HG03095 (cell line): ENCODE data around the gene LRRC4C.

Experiments
- ATAC-seq: cut with Tn5 transposase; IDR thresholded peaks from one replicate; pipeline ENCODE4 v1.9.1; 2021; ENCODE audit warnings: moderate library complexity; ENCODE audit not compliant: unreplicated experiment

LRRC4C gene

DNA sequence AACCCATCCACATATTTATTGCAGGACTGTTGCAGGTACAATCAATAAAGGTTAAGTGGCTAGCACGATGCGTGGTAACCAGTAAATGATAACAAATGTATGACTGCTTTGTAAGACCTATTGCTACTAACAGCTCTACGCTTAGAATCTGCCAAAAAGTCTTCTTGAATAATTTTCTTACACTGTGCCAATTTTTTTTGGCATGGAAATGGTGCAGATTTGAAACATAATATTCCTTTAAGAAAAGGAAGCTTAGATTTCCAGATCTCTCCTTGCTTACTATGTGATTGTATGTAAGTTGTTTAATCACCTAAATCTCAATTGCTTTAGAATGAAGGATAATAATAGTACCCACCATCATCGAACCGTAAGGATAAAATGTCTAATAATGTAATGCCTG lies 192.0 kb downstream of the LRRC4C start:
- ATAC-seq, result no peak

DNA sequence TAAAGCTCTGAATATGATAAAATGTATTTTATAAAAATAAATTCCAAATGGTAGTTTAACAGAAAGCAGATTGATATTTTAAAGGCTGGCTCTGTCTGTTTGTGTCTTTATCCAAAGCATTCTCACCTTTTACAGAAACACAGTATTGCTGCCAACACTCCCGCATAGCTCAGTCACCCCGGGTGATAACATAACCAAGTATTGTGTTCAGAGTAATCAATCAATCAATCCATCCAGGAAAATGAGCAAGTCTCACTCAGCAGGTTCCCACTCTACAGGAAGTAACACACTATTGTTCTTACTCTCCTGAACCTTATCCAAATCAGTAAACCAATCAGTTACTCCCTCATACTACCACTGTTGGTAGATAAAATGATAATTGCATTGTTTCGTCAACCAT lies 203.4 kb downstream of the LRRC4C start:
- no peak for ATAC-seq

DNA sequence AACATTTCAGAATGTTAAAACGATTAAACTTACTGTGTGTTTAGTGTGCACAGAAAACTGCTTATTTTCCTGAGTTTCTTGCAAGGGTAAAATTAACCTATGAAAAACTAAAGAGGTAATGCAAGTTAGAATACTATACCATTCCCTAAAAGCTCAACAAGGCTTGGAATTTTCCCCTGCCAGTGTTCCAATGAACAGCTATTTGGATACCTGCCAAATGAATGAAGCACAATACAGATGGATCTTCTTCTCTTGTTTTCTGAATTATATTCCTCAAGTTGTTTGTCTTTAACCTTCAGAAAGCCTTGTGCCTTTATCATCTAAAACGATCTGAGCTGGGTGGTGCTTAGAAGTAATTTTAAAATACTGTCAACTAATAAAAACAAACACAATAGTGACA lies 204.5 kb downstream of the LRRC4C start:
- no peak for ATAC-seq

DNA sequence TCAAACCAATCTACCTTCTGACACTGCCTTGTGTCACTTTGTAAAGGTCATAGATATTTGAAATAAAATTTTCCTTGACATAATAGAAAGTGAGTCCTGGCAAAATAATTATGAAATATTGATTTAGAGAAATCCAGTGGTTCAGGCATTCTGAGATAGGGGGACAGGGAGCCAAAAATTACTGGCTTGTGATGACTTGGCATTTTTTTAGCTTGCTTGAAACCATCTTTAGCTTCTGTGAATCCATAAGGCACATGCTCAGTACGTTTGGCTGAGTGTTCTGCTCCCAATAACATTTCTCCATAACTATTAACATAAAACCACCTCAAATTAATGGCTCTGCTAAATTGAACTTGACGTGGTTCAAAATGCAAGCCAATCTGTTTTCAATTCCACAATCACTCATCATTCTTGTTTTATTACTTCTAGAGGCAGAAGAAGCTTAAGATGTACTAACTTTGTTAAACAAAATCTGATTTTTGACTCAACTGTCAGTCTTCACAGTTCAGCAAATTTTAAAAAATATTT lies 209.0 kb downstream of the LRRC4C start:
- no peak for ATAC-seq

DNA sequence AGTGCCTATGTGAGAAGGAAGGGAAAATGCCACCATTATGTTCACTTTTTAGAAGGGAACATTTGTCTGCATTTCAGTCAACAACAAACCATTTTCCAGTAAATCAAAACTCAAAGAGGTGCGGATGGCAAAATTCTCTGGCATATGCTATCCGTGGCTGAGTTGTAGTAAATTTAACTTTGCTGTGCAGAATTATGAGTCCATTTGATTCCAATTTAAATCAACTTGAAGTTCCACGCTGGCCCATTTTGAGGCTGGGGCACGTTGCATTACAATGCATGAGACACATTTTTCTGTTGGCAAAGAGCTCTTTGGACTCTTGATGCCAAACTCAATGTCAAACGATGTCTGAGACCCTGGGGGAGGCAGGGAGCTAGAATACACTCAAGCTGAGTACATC lies 211.8 kb downstream of the LRRC4C start:
- ATAC-seq, result no peak

DNA sequence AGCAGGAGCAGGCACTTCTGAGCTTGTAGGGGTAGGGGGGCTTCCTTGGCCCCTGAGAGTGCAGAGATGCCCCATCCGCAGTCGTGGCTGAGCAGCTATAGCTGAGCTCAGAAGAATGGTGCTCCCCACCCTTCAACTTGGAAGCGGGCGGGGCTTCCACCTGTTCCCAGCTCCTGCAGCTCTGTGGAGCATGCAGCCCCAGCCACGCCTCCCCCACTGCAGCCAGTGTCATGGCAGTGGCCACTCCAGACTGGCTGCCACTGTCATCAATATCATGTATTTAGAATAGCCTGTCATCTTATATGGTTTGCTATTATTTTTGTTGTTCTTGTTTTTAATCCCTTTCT lies 213.1 kb downstream of the LRRC4C start:
- no peak for ATAC-seq

DNA sequence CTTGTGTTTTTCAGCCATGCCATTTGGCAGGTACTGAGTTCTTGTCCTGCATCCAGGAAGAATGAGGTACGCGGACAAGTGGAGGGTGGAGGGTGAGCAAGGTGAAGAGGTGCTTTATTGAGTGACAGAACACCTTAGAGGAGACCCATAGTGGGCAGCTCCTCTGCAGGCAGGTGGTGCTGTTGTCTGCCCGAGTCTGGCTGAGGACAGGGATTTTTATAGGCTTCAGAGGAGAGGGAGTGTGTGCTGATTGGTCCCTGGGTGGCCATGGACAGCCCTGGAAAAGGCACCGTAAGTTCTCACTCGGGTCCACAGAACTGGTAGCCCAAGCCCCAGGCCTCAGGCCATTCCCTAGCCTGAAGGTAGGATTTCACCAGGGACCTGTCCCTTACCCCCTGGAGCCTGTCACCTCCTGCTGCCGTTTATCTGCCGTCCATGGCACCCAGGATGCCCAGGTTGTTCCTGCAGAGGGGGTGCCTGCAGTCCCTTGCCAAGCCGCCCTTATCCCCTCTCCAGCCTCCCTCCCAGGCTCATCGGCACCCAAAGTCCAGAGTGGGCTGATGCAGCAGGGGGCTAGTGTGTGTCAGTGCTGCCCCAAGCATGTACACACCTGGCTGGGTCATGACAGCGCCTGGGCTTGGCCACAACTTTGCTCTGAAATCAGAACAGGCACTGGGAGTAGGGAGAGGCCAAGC lies 213.6 kb downstream of the LRRC4C start:
- no peak for ATAC-seq

DNA sequence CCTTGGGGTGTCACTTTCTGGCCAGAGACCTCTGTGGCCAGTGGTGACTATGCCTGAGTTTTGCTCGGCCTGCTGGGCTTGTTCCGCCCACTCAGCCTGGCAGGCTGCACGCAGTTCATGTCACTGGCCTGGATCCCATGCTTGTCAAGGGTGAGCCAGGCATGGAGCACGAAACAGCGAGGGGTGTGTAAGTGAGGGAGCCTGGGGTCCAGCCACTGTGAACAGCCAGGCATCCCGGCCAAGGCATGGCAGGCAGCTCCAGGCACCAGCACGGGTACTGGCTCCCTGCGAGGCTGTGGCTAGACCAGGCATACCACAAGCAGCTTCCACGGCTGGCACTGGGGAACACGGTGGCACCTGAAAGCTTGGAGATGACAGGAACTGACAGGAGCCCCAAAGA lies 214.3 kb downstream of the LRRC4C start:
- no peak for ATAC-seq

DNA sequence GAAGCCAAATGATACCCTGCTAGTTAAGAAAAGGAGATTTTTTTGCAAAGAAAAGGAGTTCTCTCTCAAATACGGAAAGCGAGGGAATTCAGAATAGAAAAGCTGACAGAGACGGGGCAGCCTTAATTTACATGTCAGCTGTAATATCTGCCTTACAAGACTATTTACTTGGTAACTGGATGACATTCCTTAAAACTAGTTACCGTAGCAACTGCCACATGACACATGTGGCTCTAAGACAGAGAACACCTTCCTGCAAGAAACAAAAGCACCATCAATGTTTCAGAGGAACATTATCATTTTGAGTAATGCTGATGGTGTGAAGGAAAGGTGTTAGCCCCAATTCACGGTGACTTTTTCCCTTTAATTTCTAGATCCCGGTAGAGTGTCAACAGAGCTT lies 222.1 kb downstream of the LRRC4C start:
- no peak for ATAC-seq

DNA sequence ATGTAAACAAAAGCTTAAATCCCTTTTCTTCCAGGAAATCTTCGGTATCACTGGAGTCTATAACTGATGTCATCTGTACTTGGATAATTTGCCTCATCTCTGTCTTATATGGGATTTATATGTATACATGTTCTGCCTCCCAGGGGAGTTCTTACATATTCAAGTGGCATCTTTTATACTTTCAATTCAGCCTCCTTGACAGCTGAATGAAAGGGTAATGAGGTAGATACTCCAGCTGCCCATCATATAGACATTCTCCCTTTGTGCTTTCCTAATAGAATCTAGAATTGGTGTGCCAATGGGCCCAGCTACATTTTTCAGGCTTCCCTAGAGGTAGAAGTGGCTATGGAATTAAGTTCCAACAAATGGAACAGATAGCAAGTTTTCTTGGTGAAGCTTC lies 223.8 kb downstream of the LRRC4C start:
- no peak for ATAC-seq

DNA sequence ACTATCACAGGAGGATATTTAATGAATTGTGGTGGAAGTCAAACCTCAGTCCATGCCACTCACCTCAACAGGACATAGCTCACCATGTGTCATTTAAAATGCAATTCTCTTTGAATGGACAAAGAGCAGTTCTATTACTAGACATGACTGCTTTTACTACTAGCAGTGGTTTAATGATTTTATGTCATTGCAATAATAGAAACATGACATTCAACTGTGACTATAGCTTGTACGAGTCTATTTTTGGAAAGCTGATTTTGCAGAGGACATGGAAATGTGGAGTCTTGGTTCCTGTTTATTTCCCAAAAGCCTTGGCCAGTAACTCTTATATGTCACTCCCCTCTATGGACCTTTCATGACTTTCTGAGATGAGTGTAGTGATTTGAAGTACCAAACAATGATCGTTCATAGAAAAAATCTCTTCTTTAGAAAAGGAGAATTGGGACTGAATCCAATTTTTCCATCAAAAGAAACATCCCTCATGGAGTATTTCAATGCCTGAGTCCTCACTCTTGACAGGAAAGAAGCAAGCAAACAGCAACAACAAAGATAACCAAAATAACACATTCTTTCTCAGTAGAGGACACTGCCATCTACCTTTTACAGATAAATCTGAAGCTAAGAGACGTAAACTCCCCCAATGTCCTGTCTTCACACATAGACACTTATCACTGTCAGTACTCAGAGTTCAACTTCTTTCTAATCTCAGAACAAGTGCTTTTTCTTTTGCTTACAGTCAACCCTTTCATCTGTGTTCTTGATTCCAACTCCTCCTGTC lies 233.4 kb downstream of the LRRC4C start:
- no peak for ATAC-seq

DNA sequence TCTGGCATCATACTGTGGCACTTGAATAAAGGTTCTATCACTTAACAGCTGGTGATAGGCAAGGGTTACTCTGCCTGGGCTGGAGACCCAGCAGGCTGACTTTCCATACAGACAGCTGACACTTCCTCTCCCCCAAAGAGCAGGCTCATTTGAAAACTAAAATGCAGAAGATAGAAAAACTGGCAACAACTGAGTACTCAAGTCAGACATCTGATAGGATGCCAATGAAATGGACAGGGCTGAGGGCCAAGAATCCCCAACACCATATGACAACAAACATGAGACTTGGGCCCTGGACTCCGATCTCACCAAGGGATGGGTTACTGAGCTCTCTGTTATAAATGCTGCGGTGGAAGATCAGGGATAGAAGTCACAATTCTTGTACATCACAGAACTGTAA lies 237.2 kb downstream of the LRRC4C start:
- no peak for ATAC-seq

DNA sequence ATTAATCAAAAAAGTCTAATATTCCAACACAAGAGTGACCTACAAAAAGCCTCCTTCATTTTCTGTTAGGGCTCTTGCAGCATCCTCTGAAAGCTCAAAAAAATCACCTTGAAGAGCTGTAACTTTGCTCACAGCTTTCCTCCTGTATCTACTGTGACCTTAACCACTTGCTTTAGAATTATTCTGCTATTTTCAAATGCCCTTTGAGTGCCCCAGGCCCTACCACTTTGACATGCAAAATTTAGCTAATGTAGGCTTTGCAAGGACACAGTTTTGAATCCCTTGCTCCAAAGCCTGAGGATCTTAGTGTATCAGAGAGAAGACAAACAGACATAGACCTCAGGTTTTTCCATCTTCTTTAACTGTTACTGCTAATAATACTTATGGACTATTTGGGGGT lies 253.1 kb downstream of the LRRC4C start:
- ATAC-seq, result no peak

DNA sequence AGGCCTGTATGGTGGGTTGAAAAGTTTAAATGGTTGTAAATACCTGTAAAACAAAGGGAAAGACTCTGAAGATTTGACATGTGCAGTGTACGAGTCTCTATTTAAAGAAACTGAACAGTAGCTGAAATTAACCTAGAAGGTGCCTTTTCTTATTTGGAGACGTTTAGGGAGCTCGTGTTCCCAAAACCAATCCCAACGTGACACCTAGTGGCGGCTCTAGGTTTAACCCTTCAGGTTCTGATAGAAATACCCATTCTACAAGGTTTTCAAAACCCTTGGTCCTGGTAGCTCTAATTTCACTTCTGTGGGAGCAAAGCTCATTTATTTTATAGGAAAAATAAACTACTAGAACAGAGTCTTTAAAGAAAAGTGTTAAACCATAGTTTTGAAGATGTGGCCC lies 258.3 kb downstream of the LRRC4C start:
- ATAC-seq, result no peak

DNA sequence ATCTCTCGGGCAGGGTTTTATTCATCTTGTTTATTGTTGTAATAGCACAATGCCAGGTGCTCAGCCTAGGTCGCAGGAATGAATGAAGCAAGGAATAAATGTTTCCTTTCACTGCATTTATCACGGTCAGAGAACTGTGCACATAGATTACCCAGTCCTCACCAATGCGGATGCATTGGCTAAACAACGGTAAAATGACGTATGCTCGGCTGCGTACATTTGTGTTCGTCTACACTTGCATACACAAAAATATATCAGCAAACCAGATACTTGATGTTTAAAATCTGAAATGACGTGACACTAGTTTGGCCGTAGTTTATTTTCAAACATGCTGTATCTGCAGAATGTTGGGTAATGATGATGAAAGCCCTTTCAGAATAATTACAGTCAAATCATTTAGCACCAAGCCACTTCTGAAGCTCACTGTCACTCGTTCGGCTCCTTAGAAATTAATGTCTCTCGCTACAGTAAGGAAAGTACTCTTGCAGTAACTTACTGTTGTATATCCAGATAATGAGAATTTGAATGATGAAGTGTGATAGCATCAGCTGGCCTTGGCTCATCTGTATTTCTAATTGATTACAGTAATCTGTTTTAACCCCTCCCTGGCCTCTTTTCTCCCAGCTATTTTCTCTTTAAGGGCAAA lies 268.9 kb downstream of the LRRC4C start:
- no peak for ATAC-seq

DNA sequence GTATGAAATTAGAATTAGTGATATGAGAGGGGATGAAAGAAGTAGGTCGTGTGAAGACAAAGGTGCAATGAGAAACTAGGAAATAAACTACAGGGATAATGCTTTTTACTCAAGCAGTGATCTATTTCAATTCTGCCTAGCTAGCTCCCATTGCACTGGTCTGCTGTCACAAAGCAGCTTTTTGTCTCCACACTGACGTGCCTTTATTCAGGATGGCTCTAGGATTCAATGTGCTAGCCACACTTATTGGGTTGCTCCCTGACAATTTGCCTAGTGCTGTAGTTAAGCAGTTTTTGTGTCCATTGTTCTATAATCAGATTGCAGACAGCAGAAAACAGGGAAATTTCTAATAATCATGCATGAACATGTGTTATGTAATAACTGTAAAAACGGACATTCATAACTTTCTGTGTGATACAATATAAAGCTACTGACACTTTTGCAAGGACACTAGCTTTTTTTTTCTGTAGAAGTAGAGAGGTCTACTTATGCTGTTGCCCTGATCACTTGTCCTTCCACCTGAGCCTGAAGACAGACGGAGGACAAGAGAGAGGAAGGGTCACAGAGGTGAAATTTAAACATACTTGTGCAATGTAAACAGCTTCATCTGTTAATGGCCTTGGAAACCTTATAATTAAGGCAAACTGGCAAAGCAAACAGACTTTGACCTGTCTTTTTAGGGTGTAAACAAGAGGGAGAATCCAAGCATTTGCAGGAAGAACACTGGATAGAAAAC lies 269.6 kb downstream of the LRRC4C start:
- ATAC-seq, result no peak

DNA sequence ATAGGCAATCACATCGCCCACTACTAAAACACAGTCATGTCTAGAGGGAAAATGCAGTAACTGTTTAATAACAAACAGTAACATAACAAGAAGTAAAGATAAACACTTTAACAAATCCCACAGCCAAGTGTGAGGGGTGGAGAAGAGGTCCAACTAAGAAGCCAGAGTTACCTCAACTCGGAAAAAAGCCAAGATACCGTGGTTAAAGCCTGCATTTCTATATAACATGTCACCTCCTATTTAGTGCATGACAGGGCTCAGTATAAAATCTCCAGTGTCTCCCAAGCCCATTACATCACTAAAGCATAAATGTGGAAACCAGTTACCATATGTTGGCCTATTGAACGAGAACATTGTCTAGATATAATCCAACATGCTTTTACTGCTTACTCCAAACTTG lies 281.7 kb downstream of the LRRC4C start:
- no peak for ATAC-seq

DNA sequence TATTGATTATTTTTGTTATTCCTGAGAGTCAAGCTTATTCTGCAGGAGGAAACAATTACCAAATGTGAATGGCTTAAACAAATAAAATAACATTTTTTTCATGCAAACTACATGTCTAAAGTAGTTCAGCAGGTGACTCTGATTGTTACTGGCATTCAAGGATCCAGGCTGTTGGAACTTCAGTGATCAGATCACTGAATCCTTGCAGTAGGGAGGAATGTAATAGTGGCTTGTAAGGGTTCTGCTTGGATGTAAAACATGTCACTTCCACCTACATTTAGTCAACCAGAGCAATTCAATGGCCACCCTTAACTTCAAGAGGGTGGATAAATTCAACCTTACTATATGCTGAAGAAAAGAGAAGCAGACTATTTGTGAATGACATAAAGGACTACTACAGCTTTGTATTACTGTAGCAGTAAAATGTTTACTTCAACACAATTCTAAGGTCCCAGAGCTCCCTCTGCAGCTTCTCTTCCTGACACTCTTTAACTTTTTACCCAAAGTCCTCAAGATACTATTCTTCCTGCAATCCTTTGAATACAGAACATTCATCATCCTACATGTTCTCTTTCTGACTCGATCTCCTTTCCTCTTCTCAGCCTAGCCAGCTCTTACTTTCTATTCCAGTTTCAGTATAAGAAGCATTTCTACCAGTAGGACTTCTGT lies 284.0 kb downstream of the LRRC4C start:
- no peak for ATAC-seq

DNA sequence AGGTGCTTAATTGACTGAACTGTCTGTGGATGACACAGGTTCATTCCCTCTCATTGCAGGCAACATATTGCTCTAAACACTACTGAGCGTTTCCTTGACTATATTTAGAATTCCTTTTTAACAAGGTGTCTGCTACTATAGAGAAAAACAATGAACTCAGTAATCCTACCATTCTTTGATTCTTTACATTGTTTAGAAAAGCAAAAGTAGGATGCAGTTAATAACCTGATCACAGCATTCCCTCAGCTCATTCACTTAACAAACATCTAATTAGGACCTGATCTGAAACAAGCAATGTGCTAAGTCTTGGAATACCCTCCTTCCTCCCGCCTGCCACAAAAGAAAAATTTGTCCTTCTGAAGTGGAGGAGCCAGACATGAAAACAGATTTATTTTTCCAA lies 313.1 kb downstream of the LRRC4C start:
- ATAC-seq, result no peak

DNA sequence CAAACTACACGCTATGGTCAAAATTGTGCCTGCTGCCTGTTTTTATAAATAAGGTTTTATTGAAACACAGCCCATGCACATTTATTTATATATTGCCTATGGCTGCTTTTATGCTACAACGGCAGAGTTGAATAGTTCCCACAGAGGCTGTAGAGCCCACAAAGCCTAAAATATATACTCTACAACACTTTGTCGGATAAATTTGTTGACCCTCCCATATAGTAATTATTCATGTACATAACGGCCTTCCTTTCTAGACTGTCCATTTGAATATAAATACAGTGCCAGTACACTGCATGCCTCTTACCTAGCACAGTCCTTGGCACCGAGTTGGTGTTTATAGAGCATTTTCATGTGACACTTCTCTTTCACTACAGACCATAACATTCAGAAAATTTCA lies 314.0 kb downstream of the LRRC4C start:
- no peak for ATAC-seq

DNA sequence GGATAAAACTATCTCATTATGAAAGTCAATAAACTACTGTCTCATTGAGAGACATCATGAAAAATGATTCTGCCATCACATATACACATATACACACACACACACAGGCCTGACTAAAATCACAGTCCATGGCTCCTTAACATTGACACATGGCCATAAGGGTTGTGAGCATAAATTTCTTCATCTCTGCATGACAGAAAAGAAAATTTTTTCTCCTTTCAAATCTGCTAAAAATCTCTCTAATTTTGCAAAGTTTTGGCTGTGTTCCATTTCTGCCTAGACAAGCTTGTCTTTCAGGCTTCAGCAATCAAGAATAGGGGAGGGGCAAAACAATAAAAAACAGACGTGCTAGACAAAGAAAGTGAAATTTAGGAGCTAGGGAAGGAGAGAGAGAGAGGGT lies 324.5 kb downstream of the LRRC4C start:
- no peak for ATAC-seq
